ENCODE data around the gene ACVR1B. TPM values are rescaled to one million over a fixed set of nuclear protein-coding genes. Genes with fewer than 3 reads are reported as not detected.

Gene ACVR1B
- total RNA-seq, 1 donor from 2014 or later = 13.8 TPM

DNA sequence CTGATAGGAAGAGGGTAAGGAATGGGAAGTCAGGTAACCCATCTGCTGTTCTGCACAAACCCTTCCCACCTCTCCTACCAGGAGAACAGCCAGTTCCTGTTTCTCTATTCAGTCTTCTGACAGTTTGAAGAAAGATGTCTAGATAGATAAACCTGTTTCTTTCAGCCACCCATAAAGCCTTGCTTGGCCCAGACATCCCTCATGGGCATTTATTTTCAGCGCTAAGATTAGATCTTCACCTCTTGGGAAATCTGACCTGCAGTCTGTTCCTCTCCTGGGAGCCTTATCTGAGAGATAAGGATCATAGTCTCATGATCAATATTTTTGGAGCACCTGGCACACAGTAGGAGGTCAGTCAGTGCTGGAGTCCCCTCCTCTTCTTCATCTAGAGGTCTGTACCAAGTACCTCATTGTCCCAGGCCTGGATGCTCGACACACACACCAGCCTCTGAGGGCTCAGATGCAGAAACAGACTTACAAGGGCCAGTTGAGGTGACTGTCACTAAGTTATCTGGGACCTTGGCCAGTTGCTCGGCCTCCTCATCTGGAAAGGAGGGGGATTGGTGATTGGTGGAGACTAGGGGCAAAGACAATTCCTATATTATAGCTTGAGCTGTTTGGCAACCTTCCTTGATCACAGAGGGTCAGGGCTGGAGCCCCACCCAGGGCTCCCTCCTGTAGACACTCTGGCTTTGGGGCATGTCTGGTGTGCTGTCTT, 26.0 kb upstream of the ACVR1B start:
- H3K9me3 ChIP-seq (ENCODE audit: low read depth) = no peaks in the 10 kb centered on the region
- H2AFZ ChIP-seq (replicated peaks) = no peak overlapping the region
- no peak overlapping the region for H3K4me3 ChIP-seq
- H3K27me3 ChIP-seq = peaks cover 20% of the 10 kb centered on the region
- no peaks in the 10 kb centered on the region for H4K20me1 ChIP-seq (ENCODE audit: low read depth)
- H3K9ac ChIP-seq = no peak overlapping the region
- H3K4me2 ChIP-seq = no peak overlapping the region
- no peaks in the 10 kb centered on the region for H3K36me3 ChIP-seq
- Mint-ChIP-seq H3K4me1 (peaks cover 9% of the 10 kb centered on the region), H3K36me3 (no peaks in the 10 kb centered on the region), H3K27ac (no peak overlapping the region), H3K4me3 (no peak overlapping the region), H3K9me3 (no peaks in the 10 kb centered on the region), H3K27me3 (ENCODE audit: insufficient read depth, low read depth) (peaks cover 7% of the 10 kb centered on the region)
- H3K4me1 ChIP-seq = peaks cover 13% of the 10 kb centered on the region
- DNase-seq (ENCODE audit: low spot score) = no peak
- peaks cover 7% of the 10 kb centered on the region for H3F3A ChIP-seq (ENCODE audit: low read depth)
- H3K27ac ChIP-seq = no peak overlapping the region
- TF ChIP-seq EZH2 (IDR thresholded peaks at IDR 0.05) (no peak), EZH2phosphoT487 (IDR thresholded peaks at IDR 0.05) (no peak)
- TF ChIP-seq, protein P1, sequence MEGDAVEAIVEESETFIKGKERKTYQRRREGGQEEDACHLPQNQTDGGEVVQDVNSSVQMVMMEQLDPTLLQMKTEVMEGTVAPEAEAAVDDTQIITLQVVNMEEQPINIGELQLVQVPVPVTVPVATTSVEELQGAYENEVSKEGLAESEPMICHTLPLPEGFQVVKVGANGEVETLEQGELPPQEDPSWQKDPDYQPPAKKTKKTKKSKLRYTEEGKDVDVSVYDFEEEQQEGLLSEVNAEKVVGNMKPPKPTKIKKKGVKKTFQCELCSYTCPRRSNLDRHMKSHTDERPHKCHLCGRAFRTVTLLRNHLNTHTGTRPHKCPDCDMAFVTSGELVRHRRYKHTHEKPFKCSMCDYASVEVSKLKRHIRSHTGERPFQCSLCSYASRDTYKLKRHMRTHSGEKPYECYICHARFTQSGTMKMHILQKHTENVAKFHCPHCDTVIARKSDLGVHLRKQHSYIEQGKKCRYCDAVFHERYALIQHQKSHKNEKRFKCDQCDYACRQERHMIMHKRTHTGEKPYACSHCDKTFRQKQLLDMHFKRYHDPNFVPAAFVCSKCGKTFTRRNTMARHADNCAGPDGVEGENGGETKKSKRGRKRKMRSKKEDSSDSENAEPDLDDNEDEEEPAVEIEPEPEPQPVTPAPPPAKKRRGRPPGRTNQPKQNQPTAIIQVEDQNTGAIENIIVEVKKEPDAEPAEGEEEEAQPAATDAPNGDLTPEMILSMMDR (IDR thresholded peaks at IDR 0.05) = no peak
- no peaks in the 10 kb centered on the region for H3K79me2 ChIP-seq (ENCODE audit: low read depth)

DNA sequence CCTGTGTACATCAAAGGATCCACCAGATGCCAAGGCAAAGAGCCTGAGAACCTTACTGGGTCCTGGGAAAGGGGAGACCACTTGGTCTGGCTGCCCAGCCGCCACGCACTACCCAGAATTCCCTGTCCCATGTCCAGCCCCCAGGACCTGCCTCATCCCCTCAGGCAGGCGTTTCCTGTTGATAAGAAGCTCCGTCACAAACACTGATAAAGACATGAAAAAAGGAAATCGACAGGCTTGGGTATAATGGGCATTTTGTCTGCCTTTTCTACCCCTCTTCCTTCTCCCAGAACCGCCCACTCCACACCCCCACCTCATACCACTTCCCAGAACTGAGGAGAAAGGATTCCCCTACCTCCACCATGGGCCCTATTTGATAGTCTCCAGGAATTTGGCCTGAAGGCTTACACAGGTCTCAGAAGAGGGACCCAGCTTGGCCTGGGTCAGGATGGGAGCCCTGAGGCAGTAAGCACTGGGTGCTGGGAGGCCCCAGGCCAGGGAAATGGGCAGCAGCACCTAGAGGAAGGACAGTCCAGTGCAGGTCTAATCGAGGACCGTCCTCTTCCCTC, 25.4 kb upstream of the ACVR1B start:
- no peak for DNase-seq (ENCODE audit: low spot score)
- Mint-ChIP-seq H3K27me3 (ENCODE audit: insufficient read depth, low read depth) (peaks cover 7% of the 10 kb centered on the region), H3K4me3 (no peak overlapping the region), H3K36me3 (no peaks in the 10 kb centered on the region), H3K9me3 (no peaks in the 10 kb centered on the region), H3K27ac (no peak overlapping the region), H3K4me1 (peaks cover 6% of the 10 kb centered on the region)
- Histone ChIP-seq H3K4me1 (peaks cover 6% of the 10 kb centered on the region), H3K36me3 (no peaks in the 10 kb centered on the region), H2AFZ (replicated peaks) (no peak overlapping the region), H3K4me2 (no peak overlapping the region), H3K4me3 (no peak overlapping the region), H3K27ac (no peak overlapping the region), H4K20me1 (ENCODE audit: low read depth) (no peaks in the 10 kb centered on the region), H3K9me3 (ENCODE audit: low read depth) (no peaks in the 10 kb centered on the region), H3F3A (ENCODE audit: low read depth) (peaks cover 3% of the 10 kb centered on the region), H3K79me2 (ENCODE audit: low read depth) (no peaks in the 10 kb centered on the region), H3K9ac (no peak overlapping the region), H3K27me3 (peaks cover 20% of the 10 kb centered on the region)
- TF ChIP-seq EZH2phosphoT487 (IDR thresholded peaks at IDR 0.05) (no peak), EZH2 (IDR thresholded peaks at IDR 0.05) (no peak)
- TF ChIP-seq, protein P1 (IDR thresholded peaks at IDR 0.05) = no peak

DNA sequence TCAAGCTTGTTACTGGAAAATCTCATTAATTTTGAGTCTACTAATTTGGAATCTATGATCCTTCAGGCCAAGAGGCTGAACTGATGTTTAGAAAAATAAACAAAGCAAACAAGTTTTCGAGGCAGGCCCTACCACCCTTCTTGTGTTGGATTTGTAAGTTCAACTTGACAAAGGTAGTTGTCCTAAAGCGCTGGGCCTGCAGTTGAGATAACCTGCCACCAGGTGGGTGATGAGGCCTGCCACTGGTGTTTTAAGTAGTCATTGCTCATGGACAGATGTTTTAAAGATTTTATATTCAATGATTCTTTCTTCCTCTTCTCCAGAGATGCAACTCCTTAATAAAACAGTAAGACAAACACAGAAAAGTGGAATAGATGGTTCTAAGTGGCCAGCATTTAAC, 24.8 kb upstream of the ACVR1B start:
- DNase-seq (ENCODE audit: low spot score) = no peak

More for the DNA sequence above, 24.8 kb upstream of the ACVR1B start:
- H2AFZ ChIP-seq (replicated peaks) = no peak overlapping the region
- H3K27ac ChIP-seq = no peak overlapping the region
- H3K9me3 ChIP-seq (ENCODE audit: low read depth) = no peaks in the 10 kb centered on the region
- H4K20me1 ChIP-seq (ENCODE audit: low read depth) = no peaks in the 10 kb centered on the region
- H3K36me3 ChIP-seq = no peaks in the 10 kb centered on the region
- peaks cover 20% of the 10 kb centered on the region for H3K27me3 ChIP-seq
- no peak overlapping the region for H3K4me3 Mint-ChIP-seq
- no peak overlapping the region for H3K4me2 ChIP-seq
- H3K79me2 ChIP-seq (ENCODE audit: low read depth) = no peaks in the 10 kb centered on the region
- no peaks in the 10 kb centered on the region for H3K36me3 Mint-ChIP-seq
- peaks cover under 1% of the 10 kb centered on the region for H3K4me1 Mint-ChIP-seq
- H3K9me3 Mint-ChIP-seq = no peaks in the 10 kb centered on the region
- H3K27me3 Mint-ChIP-seq (ENCODE audit: insufficient read depth, low read depth) = peaks cover 7% of the 10 kb centered on the region
- no peak for TF ChIP-seq EZH2 (IDR thresholded peaks at IDR 0.05)
- TF ChIP-seq, protein P1 (IDR thresholded peaks at IDR 0.05) = peak; percentile 45
- TF ChIP-seq EZH2phosphoT487 (IDR thresholded peaks at IDR 0.05) = no peak
- no peak overlapping the region for H3K27ac Mint-ChIP-seq
- H3K4me1 ChIP-seq = peaks cover under 1% of the 10 kb centered on the region
- H3K4me3 ChIP-seq = no peak overlapping the region
- H3K9ac ChIP-seq = no peak overlapping the region
- H3F3A ChIP-seq (ENCODE audit: low read depth) = no peaks in the 10 kb centered on the region
